A549 (cell line): Measurements from ENCODE around the gene ANKRD12. TPM values are rescaled to one million over a fixed set of nuclear protein-coding genes. Genes with fewer than 3 reads are reported as not detected.

ENCODE experiments used
- ATAC-seq, 2 experiments: fragments of 200-7000 bp in 1 of 2; fragments of >200 bp in 1 of 2; cut with Nextera tagmentation in 1 of 2; cut with Tn5 transposase in 1 of 2; 3 replicates each; pipeline versions ENCODE4 v1.8.0 to v1.9.1; 2018 to 2020; ENCODE audit warnings: mild to moderate bottlenecking in 1 of 2, moderate library complexity in 1 of 2
- CTCF ChIA-PET: fragments of 300-600 bp; sonication (Branson Sonifier 250); formaldehyde crosslinking; extraction: SDS; loops from one replicate; lab custom pipeline; 2021; ENCODE audit warnings: antibody characterized with exemption, inconsistent platforms; lab: Yijun Ruan, JAX
- POLR2A ChIA-PET: fragments of 350-600 bp; formaldehyde crosslinking; extraction: SDS; loops from one replicate; lab custom pipeline; 2021; ENCODE audit warnings: antibody characterized with exemption, inconsistent platforms; lab: Yijun Ruan, JAX
- DNase-seq, 2 experiments: peaks; one replicate each; pipeline versions ENCODE4 v3.0.0 to v3.0.0-alpha.2; 2011 to 2016; ENCODE audit warnings: low read depth in 1 of 2, low spot score in 1 of 2
- FAIRE-seq: peaks from 2 replicates; lab custom pipeline; 2011; peaks lifted over from hg19 to GRCh38; lab: Jason Lieb, UNC
- H3K27ac ChIP-seq, 2 experiments: fragments of >200 bp; sonication (Bioruptor Twin); formaldehyde crosslinking; 3 replicates each; pipeline ENCODE4 v1.5.1; 2016 to 2017
- H3K4me1 ChIP-seq: fragments of >200 bp; sonication (Bioruptor Twin); formaldehyde crosslinking; 3 replicates; pipeline ENCODE4 v1.6.1; 2016
- H3K4me2 ChIP-seq: fragments of >200 bp; sonication (Bioruptor Twin); formaldehyde crosslinking; 3 replicates; pipeline ENCODE4 v1.6.1; 2016
- H3K4me3 ChIP-seq: fragments of >200 bp; sonication (Bioruptor Twin); formaldehyde crosslinking; 3 replicates; pipeline ENCODE4 v1.5.1; 2016
- H3K9me3 ChIP-seq: fragments of >200 bp; sonication (Bioruptor Twin); formaldehyde crosslinking; 3 replicates; pipeline ENCODE4 v1.6.1; 2016
- BHLHE40 ChIP-seq: IDR thresholded peaks from 2 replicates; pipeline ENCODE4 v1.6.1; 2012; ENCODE audit warnings: low read depth, low read length, inconsistent platforms
- CBX2 ChIP-seq: fragments of 200-600 bp; sonication (generic); IDR thresholded peaks from 2 replicates; pipeline ENCODE4 v1.6.1; 2016; ENCODE audit warnings: low read depth, mild to moderate bottlenecking, borderline replicate concordance
- CBX8 ChIP-seq: fragments of 200-600 bp; sonication (generic); IDR thresholded peaks from 2 replicates; pipeline ENCODE4 v1.6.1; 2016
- CEBPB ChIP-seq, 2 experiments: fragments of >200 bp in 1 of 2; sonication (Bioruptor Twin) in 1 of 2; formaldehyde crosslinking in 1 of 2; IDR thresholded peaks; 2 replicates each; pipeline ENCODE4 v1.6.1; 2012 to 2016
- CHD2 ChIP-seq: fragments of 150-350 bp; IDR thresholded peaks from 2 replicates; pipeline ENCODE4 v1.6.1; 2014; ENCODE audit warnings: low read length; ENCODE audit not compliant: partially characterized antibody
- EHF ChIP-seq: fragments of 250-450 bp; sonication (Bioruptor Pico); IDR thresholded peaks from 2 replicates; pipeline ENCODE4 v1.5.0; 2020; ENCODE audit warnings: mild to moderate bottlenecking
- EHMT2 ChIP-seq: fragments of 200-600 bp; sonication (generic); IDR thresholded peaks from 2 replicates; pipeline ENCODE4 v1.6.1; 2016; ENCODE audit warnings: antibody characterized with exemption, low read depth, mild to moderate bottlenecking, moderate library complexity
- EP300 ChIP-seq, 2 experiments: fragments of >200 bp; sonication (Bioruptor Twin); formaldehyde crosslinking; IDR thresholded peaks; 2 replicates in 1 of 2; 3 replicates in 1 of 2; pipeline ENCODE4 v1.6.1; 2016 to 2017
- ESRRA ChIP-seq: fragments of 150-350 bp; IDR thresholded peaks from 2 replicates; pipeline ENCODE4 v1.6.1; 2014; ENCODE audit warnings: mild to moderate bottlenecking, low read length, borderline replicate concordance
- FOSB ChIP-seq: fragments of 250-450 bp; sonication (Bioruptor Pico); IDR thresholded peaks from 2 replicates; pipeline ENCODE4 v1.5.0; 2020; ENCODE audit warnings: mild to moderate bottlenecking, moderate library complexity
- HOXB5 ChIP-seq: fragments of 250-450 bp; sonication (Bioruptor Pico); IDR thresholded peaks from 2 replicates; pipeline ENCODE4 v1.5.0; 2020; ENCODE audit warnings: mild to moderate bottlenecking, moderate library complexity
- KDM5A ChIP-seq: fragments of 200-600 bp; sonication (generic); IDR thresholded peaks from 2 replicates; pipeline ENCODE4 v1.6.1; 2016; ENCODE audit warnings: antibody characterized with exemption, mild to moderate bottlenecking
- MAFK ChIP-seq: fragments of 450-650 bp; IDR thresholded peaks from 2 replicates; pipeline ENCODE4 v1.6.1; 2014; ENCODE audit not compliant: partially characterized antibody
- MAZ ChIP-seq: fragments of 150-350 bp; IDR thresholded peaks from 2 replicates; pipeline ENCODE4 v1.6.1; 2014; ENCODE audit warnings: antibody characterized with exemption, low read depth, low read length, borderline replicate concordance
- MYC ChIP-seq: IDR thresholded peaks from 2 replicates; pipeline ENCODE4 v1.6.1; 2012; ENCODE audit warnings: mild to moderate bottlenecking, inconsistent platforms, low read length, improper control_type of control experiment, borderline replicate concordance
- NPAS2 ChIP-seq: fragments of 250-450 bp; sonication (Bioruptor Pico); IDR thresholded peaks from 2 replicates; pipeline ENCODE4 v1.8.0; 2022; ENCODE audit warnings: mild to moderate bottlenecking, moderate library complexity, borderline replicate concordance
- RAD21 ChIP-seq, 2 experiments: fragments of >200 bp in 1 of 2; sonication (Bioruptor Twin) in 1 of 2; formaldehyde crosslinking in 1 of 2; IDR thresholded peaks in 1 of 2; conservative IDR thresholded peaks in 1 of 2; 2 replicates in 1 of 2; 3 replicates in 1 of 2; pipeline ENCODE4 v1.6.1; 2012 to 2018; ENCODE audit warnings: inconsistent platforms in 1 of 2
- RARB ChIP-seq: fragments of 250-450 bp; sonication (Bioruptor Pico); IDR thresholded peaks from 2 replicates; pipeline ENCODE4 v1.8.0; 2021; ENCODE audit warnings: mild to moderate bottlenecking, moderate library complexity
- RCOR1 ChIP-seq: fragments of 150-350 bp; IDR thresholded peaks from 2 replicates; pipeline ENCODE4 v1.6.1; 2014; ENCODE audit warnings: antibody characterized with exemption, low read length, low read depth
- RNF2 ChIP-seq: fragments of 200-600 bp; sonication (generic); IDR thresholded peaks from 2 replicates; pipeline ENCODE4 v1.6.1; 2016; ENCODE audit warnings: low read depth, mild to moderate bottlenecking, antibody characterized with exemption, moderate library complexity, borderline replicate concordance
- SREBF2 ChIP-seq: fragments of 450-650 bp; IDR thresholded peaks from 2 replicates; pipeline ENCODE4 v1.6.1; 2014; ENCODE audit warnings: mild to moderate bottlenecking, moderate library complexity
- ZC3H11A ChIP-seq: fragments of 450-650 bp; IDR thresholded peaks from 2 replicates; pipeline ENCODE4 v1.6.1; 2014; ENCODE audit warnings: antibody characterized with exemption, mild to moderate bottlenecking
- ZNF302 ChIP-seq: fragments of 250-450 bp; sonication (Bioruptor Pico); IDR thresholded peaks from 2 replicates; pipeline ENCODE4 v1.9.0; 2021; ENCODE audit warnings: inconsistent platforms, mild to moderate bottlenecking, moderate library complexity
- WGBS: methylation state at CpG from one replicate; pipeline ENCODE4 v1.1.6; 2017; ENCODE audit errors: missing lambda C conversion rate; 5-methylcytosine and 5-hydroxymethylcytosine counted together
- polyA plus RNA-seq, 4 experiments: library from polyadenylated mRNA; depleted of rRNA in 3 of 4; stranded (reverse); fragments of >200 nt; fragmentation: RNase III in 1 of 4; extraction: RNeasy Plus Mini Kit Qiagen cat#74134 plus additional on column Dnase treatment in 1 of 4; gene quantifications; 2 replicates in 3 of 4; 3 replicates in 1 of 4; pipeline ENCODE4 v1.2.3, GENCODE V29; 2011 to 2017
- TF ChIP-seq, protein P1 (sequence below): fragments of 250-450 bp; sonication (Bioruptor Pico); IDR thresholded peaks from 2 replicates; pipeline ENCODE4 v1.5.0; 2020; ENCODE audit warnings: low read depth, mild to moderate bottlenecking, moderate library complexity
- TF ChIP-seq, protein P2 (sequence below): fragments of 250-450 bp; sonication (Bioruptor Pico); IDR thresholded peaks from 2 replicates; pipeline ENCODE4 v1.5.0; 2021; ENCODE audit warnings: mild to moderate bottlenecking, moderate library complexity, borderline replicate concordance
- TF ChIP-seq, protein P3 (sequence below): fragments of 450-650 bp; IDR thresholded peaks from 2 replicates; pipeline ENCODE4 v1.6.1; 2014; ENCODE audit warnings: antibody characterized with exemption

Gene ANKRD12
- polyA plus RNA-seq, 2 of the 4 experiments (the other 2 are of a cell fraction), result 2.7 to 7.3 TPM

DNA sequence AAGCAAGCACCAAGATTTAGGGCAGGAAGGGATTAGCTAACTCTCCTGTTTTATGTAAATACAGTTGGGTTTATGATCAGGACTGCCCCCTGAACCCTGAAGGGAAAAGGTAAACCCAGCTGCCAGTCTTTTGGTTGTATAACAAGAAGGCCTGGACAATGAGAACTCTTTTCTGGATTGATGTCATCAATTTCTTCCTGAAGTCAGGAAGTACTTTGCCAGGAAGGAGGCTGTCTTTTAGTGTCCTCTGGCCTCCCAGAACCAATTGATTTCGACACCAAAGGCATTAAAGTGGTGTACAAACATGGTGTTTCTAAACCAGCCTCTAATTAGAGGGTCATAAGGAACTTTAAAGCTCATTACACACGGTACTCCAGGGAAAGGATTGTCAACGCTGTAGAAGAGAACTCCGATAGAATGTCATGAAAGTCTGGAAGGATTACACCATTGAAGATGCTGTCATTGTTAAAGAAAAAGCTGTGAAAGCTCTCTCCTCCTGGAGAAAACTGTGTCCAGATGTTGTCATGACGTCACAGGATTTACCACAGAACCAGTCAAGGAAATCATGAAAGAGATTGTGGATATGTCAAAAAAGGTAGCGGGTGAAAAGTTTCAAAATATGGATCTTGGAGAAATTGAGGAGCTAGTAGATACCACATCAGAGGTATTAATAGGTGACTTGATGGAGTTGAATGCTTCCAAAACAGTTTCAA, 78.8 kb downstream of the ANKRD12 start (continued):
- TF ChIP-seq ZNF302 (CRISPR knock-in tag) (no peak), KDM5A (no peak), RNF2 (no peak), FOSB (no peak), RARB (CRISPR knock-in tag) (no peak), CBX2 (no peak)
- TF ChIP-seq, protein P1, sequence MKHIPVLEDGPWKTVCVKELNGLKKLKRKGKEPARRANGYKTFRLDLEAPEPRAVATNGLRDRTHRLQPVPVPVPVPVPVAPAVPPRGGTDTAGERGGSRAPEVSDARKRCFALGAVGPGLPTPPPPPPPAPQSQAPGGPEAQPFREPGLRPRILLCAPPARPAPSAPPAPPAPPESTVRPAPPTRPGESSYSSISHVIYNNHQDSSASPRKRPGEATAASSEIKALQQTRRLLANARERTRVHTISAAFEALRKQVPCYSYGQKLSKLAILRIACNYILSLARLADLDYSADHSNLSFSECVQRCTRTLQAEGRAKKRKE (CRISPR knock-in tag), result no peak

DNA sequence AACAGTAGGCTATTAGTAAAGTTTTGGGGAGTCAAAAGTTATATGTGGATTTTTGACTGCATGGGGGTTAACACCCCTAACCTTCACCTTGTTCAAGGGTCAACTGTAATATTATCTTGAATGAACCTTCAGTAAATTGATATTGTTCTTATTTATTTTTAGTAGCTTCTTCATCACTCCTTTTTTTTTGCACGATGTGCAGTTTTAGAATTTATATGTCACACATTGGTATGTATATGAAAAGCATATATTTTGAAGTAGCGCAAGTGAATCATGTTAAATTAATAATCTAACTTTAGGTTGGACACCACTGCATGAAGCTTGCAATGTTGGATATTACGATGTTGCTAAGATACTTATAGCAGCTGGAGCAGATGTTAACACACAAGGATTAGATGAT, 79.9 kb downstream of the ANKRD12 start:
- DNase-seq (no peak), FAIRE-seq (no peak), ATAC-seq (no peak)
- WGBS, result 95% methylated on average over 3 of the region's 3 CpGs
- Histone ChIP-seq H3K4me1 (no peaks in the 10 kb centered on the region), H3K27ac (no peak overlapping the region), H3K9me3 (no peaks in the 10 kb centered on the region), H3K4me2 (no peak overlapping the region), H3K4me3 (no peak overlapping the region)
- ChIA-PET CTCF (no interaction called here), POLR2A (no interaction called here)
- peak; percentile 57 for TF ChIP-seq MAFK
- TF ChIP-seq NPAS2 (CRISPR knock-in tag), result no peak

DNA sequence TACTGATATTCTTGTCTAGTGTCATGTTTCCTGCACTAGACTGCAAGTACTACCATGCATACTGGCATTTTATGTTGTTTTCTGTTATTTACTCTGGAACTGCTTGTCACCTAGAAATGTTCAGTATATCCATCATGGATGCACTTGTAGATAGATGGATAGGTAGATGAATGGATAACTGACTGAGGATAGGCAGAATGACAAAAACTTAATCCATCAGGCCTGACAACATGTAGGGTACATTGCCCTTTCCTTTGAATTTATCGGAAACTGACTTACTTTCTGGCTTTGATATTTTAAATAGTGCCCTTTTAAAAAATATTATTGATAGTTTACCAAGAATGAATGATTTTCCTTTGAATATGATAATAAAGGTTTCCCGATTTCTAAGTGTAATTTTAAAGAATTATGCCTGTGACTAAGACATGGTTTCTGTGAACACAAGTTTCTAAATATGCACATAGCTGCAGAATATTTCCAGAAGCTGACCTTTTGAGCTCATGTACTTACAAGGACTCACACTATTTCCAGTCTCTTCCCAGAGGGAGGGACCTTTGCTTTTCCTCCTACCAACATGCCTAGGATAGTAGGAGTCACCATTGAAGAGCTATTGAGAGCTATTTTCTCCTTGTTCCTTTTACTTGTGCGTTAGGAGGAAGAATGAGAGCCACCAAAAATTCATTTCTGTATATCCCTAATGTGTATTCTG, 81.3 kb downstream of the ANKRD12 start:
- Histone ChIP-seq H3K4me2 (no peak overlapping the region), H3K4me3 (no peak overlapping the region), H3K9me3 (no peaks in the 10 kb centered on the region), H3K27ac (no peak overlapping the region), H3K4me1 (no peaks in the 10 kb centered on the region)
- FAIRE-seq (no peak), ATAC-seq (no peak), DNase-seq (no peak)
- TF ChIP-seq, protein P2, sequence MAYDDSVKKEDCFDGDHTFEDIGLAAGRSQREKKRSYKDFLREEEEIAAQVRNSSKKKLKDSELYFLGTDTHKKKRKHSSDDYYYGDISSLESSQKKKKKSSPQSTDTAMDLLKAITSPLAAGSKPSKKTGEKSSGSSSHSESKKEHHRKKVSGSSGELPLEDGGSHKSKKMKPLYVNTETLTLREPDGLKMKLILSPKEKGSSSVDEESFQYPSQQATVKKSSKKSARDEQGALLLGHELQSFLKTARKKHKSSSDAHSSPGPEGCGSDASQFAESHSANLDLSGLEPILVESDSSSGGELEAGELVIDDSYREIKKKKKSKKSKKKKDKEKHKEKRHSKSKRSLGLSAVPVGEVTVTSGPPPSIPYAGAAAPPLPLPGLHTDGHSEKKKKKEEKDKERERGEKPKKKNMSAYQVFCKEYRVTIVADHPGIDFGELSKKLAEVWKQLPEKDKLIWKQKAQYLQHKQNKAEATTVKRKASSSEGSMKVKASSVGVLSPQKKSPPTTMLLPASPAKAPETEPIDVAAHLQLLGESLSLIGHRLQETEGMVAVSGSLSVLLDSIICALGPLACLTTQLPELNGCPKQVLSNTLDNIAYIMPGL (CRISPR knock-in tag), result no peak
- TF ChIP-seq CHD2, result no peak
- no peak for TF ChIP-seq EHF (CRISPR knock-in tag)
- ChIA-PET POLR2A (no interaction called here), CTCF (no interaction called here)
- WGBS, result 86% methylated on average over 3 of the region's 3 CpGs

DNA sequence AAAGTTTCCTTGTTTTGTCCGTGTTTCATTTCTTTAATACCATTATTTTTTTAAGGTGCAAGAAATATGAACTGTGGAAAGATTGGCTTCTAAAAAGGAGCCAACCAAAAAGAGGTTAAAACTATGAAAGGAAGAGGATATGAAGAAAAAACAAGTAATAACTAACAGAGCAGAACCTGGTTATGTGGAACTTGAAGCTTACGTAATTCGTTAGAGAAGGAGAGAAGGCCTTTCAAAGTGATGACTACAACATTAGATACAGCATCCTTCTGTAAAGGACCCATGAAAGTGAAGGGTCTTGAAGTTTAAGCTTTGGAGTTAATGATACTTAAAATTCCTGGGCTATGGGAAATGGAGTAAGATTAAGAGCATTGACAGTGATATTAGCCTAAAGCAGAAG, 84.5 kb downstream of the ANKRD12 start:
- Histone ChIP-seq H3K4me1 (no peaks in the 10 kb centered on the region), H3K4me2 (no peak overlapping the region), H3K9me3 (no peaks in the 10 kb centered on the region), H3K27ac (no peak overlapping the region), H3K4me3 (no peak overlapping the region)
- no peak for FAIRE-seq
- POLR2A ChIA-PET, result no interaction called here
- CTCF ChIA-PET, result no interaction called here
- TF ChIP-seq RAD21 (conservative IDR thresholded peaks at IDR 0.05 in 1 of 2, IDR thresholded peaks at IDR 0.05 in 1 of 2) (no peak), RCOR1 (no peak), CHD2 (no peak), EP300 (IDR thresholded peaks at IDR 0.05) (no peak), MAZ (no peak), ESRRA (no peak), CBX8 (no peak), HOXB5 (no peak), EHF (CRISPR knock-in tag) (no peak), BHLHE40 (no peak), CEBPB (IDR thresholded peaks at IDR 0.05) (no peak), SREBF2 (no peak), ZC3H11A (no peak), ZNF302 (CRISPR knock-in tag) (no peak), MYC (no peak), EHMT2 (no peak)
- TF ChIP-seq, protein P3, sequence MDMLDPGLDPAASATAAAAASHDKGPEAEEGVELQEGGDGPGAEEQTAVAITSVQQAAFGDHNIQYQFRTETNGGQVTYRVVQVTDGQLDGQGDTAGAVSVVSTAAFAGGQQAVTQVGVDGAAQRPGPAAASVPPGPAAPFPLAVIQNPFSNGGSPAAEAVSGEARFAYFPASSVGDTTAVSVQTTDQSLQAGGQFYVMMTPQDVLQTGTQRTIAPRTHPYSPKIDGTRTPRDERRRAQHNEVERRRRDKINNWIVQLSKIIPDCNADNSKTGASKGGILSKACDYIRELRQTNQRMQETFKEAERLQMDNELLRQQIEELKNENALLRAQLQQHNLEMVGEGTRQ, result no peak
- TF ChIP-seq, protein P2 (CRISPR knock-in tag), result no peak
- no peak for ATAC-seq
- WGBS, result 87% methylated on average over 3 of the region's 3 CpGs
- DNase-seq, result no peak
